ENCODE results near the gene NRTN. TPM values are rescaled to one million over a fixed set of nuclear protein-coding genes. Genes with fewer than 3 reads are reported as not detected.
"Not testable (repeated sequence)": the region's sequence is repeated elsewhere in the genome, so short reads cannot be mapped to it uniquely, and the experiment has no call there.

The NRTN gene
- total RNA-seq, 2 donors from 2014 or later, result 24.1 to 70.9 TPM

DNA sequence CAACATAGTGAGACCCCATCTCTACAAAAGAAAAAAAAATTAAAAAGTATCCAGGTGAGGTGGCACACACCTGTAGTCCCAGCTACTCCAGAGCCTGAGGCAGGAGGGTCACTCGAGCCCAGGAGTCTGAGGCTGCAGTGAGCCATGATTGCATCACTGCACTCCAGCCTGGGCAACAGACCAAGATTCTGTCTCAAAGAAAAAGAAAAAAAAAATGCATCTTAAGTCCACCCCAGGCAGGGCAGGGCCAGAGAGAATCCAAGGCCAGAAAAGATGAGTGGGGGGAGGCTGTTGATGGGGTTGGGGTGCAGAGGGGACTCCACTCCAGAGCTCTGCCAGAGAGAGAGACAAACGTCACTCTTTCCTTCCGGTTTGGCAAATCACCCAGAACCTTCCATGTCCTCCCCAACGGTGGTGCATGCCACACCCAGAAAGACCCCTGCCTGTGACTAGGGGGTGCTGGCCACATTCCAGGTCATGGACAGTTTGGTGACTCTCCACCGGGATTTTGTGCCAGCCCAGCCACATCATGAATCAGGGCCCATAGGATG is 46.0 kb downstream of the NRTN start:
- peak; percentile 82 for ATAC-seq
- DNase-seq, result peak; percentile 61 to 80 (median 72)
- Histone ChIP-seq H3K9me3 (no peaks in the 10 kb centered on the region), H3K4me1 (peaks cover 7% of the 10 kb centered on the region), H3K4me3 (no peak overlapping the region), H3K27ac (peak overlapping the region; percentile 48 to 88 (median 77)), H3K27me3 (no peaks in the 10 kb centered on the region), H3K36me3 (replicated peaks in 1 of 2; ENCODE audit: insufficient read depth in 1 of 2, low read depth in 2 of 2) (no peaks in the 10 kb centered on the region)
- WGBS, 2 donors, result 12 to 17% methylated on average over 4 to 5 of the region's 5 CpGs
- no peak for TF ChIP-seq POLR2A (IDR thresholded peaks at IDR 0.05)
- TF ChIP-seq, protein P1, sequence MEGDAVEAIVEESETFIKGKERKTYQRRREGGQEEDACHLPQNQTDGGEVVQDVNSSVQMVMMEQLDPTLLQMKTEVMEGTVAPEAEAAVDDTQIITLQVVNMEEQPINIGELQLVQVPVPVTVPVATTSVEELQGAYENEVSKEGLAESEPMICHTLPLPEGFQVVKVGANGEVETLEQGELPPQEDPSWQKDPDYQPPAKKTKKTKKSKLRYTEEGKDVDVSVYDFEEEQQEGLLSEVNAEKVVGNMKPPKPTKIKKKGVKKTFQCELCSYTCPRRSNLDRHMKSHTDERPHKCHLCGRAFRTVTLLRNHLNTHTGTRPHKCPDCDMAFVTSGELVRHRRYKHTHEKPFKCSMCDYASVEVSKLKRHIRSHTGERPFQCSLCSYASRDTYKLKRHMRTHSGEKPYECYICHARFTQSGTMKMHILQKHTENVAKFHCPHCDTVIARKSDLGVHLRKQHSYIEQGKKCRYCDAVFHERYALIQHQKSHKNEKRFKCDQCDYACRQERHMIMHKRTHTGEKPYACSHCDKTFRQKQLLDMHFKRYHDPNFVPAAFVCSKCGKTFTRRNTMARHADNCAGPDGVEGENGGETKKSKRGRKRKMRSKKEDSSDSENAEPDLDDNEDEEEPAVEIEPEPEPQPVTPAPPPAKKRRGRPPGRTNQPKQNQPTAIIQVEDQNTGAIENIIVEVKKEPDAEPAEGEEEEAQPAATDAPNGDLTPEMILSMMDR (IDR thresholded peaks at IDR 0.05), result no peak
- intact Hi-C loops (cut with DNase I), result no loop called here

DNA sequence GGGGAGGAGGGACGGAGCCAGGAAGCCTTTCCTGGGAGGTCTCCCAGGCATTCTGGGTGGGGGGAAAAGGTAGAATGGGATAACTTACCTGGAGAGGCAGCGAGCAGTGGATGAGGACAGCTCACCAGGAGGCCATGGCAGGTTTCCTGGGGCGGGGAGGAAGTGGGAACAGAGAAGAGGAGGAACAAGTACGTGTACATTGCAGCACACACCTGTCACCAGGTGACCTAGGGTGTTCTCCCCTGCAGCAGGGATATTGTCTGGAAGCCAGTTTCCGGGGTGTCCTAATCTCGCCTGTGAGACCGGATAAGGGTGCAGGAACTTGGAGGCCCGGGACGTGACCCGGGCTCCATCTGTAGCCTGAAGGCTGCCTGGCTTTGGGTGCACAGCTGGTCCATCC is 46.4 kb downstream of the NRTN start, which contains the start of gene FUT3:
TSS of gene FUT3 (minus strand) at position 148 of the 400 bp plus-strand sequence.
- H3K9me3 ChIP-seq, result no peaks in the 10 kb centered on the region
- H3K4me3 ChIP-seq, result no peak within 1 kb of the TSS
- DNase-seq (peak; percentile 45 to 69 (median 56)), ATAC-seq (peak; percentile 78)
- TF ChIP-seq POLR2A (IDR thresholded peaks at IDR 0.05), result peak in 2 of 3 donors; percentile 67 to 73
- TF ChIP-seq, protein P1 (IDR thresholded peaks at IDR 0.05), result peak in 1 of 7 experiments; percentile 1
- H3K27ac ChIP-seq, result peak within 1 kb of the TSS; percentile 48 to 88 (median 77)
- H3K4me1 ChIP-seq, result peaks cover 6% of the 10 kb centered on the region
- 54 to 63% methylated on average over 10 of the region's 10 CpGs for WGBS, 2 donors
- H3K27me3 ChIP-seq, result no peaks in the 10 kb centered on the region
- intact Hi-C loops (cut with DNase I), result no loop called here
- H3K36me3 ChIP-seq (replicated peaks in 1 of 2; ENCODE audit: insufficient read depth in 1 of 2, low read depth in 2 of 2), result no peaks in the 10 kb centered on the region

DNA sequence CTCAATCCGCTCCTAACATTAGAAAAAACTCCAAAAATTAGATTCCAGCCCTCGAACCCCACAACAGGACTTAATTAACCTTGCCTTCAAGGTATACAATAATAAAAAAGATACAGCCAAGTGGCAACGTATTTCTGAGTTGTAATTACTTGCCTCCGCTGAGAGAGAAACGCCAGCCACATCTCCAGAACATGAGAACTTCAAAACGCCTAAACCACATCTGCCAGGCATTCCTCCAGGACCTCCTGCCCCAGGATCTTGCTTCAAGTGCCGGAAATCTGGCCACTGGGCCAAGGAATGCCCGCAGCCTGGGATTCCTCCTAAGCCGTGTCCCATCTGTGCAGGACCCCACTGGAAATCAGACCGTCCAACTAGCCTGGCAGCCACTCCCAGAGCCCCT is 49.3 kb downstream of the NRTN start:
- 75 to 81% methylated on average over 10 of the region's 10 CpGs for WGBS, 2 donors
- intact Hi-C loops (cut with DNase I); ATAC-seq: not testable (repeated sequence)

DNA sequence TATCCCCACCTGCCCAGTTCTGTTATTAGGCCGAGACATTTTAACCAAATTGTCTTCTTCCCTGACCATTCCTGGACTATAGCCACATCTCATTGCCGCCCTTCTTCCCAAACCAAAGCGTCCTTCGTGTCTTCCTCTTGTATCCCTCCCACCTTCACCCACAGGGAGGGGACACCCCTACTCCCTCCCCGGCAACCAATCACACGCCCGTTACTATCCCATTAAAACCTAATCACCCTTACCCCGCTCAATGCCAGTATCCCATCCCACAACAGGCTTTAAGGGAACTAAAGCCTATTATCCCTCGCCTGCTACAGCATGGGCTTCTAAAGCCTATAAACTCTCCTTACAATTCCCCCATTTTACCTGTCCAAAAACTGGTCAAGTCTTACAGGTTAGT is 50.3 kb downstream of the NRTN start:
- H3K9me3 ChIP-seq; intact Hi-C loops (cut with DNase I); H3K27ac ChIP-seq; DNase-seq; ATAC-seq; H3K4me1 ChIP-seq; H3K4me3 ChIP-seq; H3K36me3 ChIP-seq (replicated peaks in 1 of 2; ENCODE audit: insufficient read depth in 1 of 2, low read depth in 2 of 2); H3K27me3 ChIP-seq: not testable (repeated sequence)
- WGBS, 2 donors, result 76 to 79% methylated on average over 9 of the region's 9 CpGs

More for the DNA sequence above, 49.3 kb downstream of the NRTN start:
- not testable (repeated sequence) for H3K36me3 ChIP-seq (replicated peaks in 1 of 2; ENCODE audit: insufficient read depth in 1 of 2, low read depth in 2 of 2); H3K27me3 ChIP-seq; H3K4me3 ChIP-seq; H3K4me1 ChIP-seq; DNase-seq; H3K27ac ChIP-seq; H3K9me3 ChIP-seq

DNA sequence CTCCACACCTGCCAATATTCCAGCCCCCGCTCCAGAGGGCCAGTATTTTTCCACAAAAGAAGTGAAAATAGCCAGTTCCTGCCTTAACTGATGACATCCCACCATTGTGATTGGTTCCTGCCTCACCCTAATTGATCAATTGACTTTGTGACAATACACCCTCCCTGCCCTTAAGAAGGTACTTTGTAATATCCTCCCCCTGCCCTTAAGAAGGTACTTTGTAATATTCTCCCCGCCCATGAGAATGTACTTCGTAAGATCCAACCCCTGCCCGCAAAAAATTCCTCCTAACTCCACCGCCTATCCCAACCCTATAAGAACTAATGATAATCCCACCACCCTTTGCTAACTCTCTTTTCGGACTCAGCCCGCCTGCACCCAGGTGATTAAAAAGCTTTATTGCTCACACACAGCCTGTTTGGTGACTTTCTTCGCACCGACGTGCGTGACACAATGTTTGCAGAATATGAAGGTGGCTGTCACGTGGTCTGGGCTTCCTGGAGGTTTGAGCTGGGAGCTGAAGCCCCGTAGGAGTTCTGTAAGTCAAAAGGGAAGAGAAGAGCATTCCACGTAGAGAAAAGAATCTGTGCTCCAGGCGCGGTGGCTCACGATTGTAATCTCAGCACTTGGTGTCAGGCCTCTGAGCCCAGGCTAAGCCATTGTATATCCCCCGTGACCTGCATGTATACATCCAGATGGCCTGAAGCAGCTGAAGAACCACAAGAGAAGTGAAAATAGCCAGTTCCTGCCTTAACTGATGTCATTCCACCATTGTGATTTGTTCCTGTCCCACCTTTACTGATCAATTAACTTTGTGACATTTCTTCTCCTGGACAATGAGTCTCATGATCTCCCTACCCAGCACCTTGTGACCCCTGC is 52.6 kb downstream of the NRTN start:
- TF ChIP-seq POLR2A (IDR thresholded peaks at IDR 0.05), result no peak
- TF ChIP-seq, protein P1 (IDR thresholded peaks at IDR 0.05), result no peak
- Histone ChIP-seq H3K27me3 (no peaks in the 10 kb centered on the region), H3K9me3 (no peaks in the 10 kb centered on the region), H3K4me1 (no peaks in the 10 kb centered on the region), H3K36me3 (replicated peaks in 1 of 2; ENCODE audit: insufficient read depth in 1 of 2, low read depth in 2 of 2) (no peaks in the 10 kb centered on the region), H3K4me3 (no peak overlapping the region), H3K27ac (no peak overlapping the region)
- intact Hi-C loops (cut with DNase I), result no loop called here
- DNase-seq (no peak), ATAC-seq (no peak)
- WGBS, 2 donors, result 80 to 87% methylated on average over 18 of the region's 18 CpGs

Data from body of pancreas (tissue), 4 donors.